SK-N-SH treated with all-trans-retinoic acid at 6 μM for 48 hours (cell line): ENCODE data around the gene LPP.

ENCODE experiments used
- ATAC-seq: fragments of 200-7000 bp; cut with Tn5 transposase; 3 replicates; pipeline ENCODE4 v1.9.1; 2020; ENCODE audit warnings: mild to moderate bottlenecking, moderate library complexity
- ARNTL ChIP-seq: fragments of 450-650 bp; formaldehyde crosslinking; IDR thresholded peaks from 2 replicates; pipeline ENCODE4 v1.5.0; 2020; ENCODE audit warnings: low read depth, mild to moderate bottlenecking, moderate library complexity, borderline replicate concordance
- CREB5 ChIP-seq: fragments of 250-450 bp; sonication (Bioruptor Pico); IDR thresholded peaks from 2 replicates; pipeline ENCODE4 v1.5.1; 2020; ENCODE audit warnings: low read depth, mild to moderate bottlenecking, moderate library complexity
- CSDC2 ChIP-seq: fragments of 250-450 bp; sonication (Bioruptor Pico); IDR thresholded peaks from 2 replicates; pipeline ENCODE4 v1.5.0; 2020; ENCODE audit warnings: mild to moderate bottlenecking, moderate library complexity
- CSRNP3 ChIP-seq: fragments of 250-450 bp; sonication (Bioruptor Pico); IDR thresholded peaks from 2 replicates; pipeline ENCODE4 v1.5.1; 2021; ENCODE audit warnings: mild to moderate bottlenecking, moderate library complexity
- ESRRG ChIP-seq: fragments of 250-450 bp; sonication (Bioruptor Pico); IDR thresholded peaks from 2 replicates; pipeline ENCODE4 v1.6.1; 2021; ENCODE audit warnings: mild to moderate bottlenecking
- GLIS3 ChIP-seq: fragments of 250-450 bp; sonication (Bioruptor Pico); IDR thresholded peaks from 2 replicates; pipeline ENCODE4 v1.5.0; 2020; ENCODE audit warnings: mild to moderate bottlenecking, moderate library complexity
- ISL1 ChIP-seq: fragments of 250-450 bp; sonication (Bioruptor Pico); IDR thresholded peaks from 2 replicates; pipeline ENCODE4 v2.1.2; 2022; ENCODE audit warnings: mild to moderate bottlenecking, moderate library complexity
- OSR1 ChIP-seq: fragments of 250-450 bp; sonication (Bioruptor Pico); IDR thresholded peaks from 2 replicates; pipeline ENCODE4 v1.8.0; 2022; ENCODE audit warnings: moderate library complexity, mild to moderate bottlenecking, inconsistent platforms
- POU6F1 ChIP-seq: fragments of 250-450 bp; sonication (Bioruptor Pico); IDR thresholded peaks from 2 replicates; pipeline ENCODE4 v1.8.0; 2021; ENCODE audit warnings: low read depth, mild to moderate bottlenecking, moderate library complexity, borderline replicate concordance
- PPARA ChIP-seq: fragments of 250-450 bp; sonication (Bioruptor Pico); IDR thresholded peaks from 2 replicates; pipeline ENCODE4 v1.5.0; 2020; ENCODE audit warnings: mild to moderate bottlenecking, borderline replicate concordance
- RARB ChIP-seq: fragments of 250-450 bp; sonication (Bioruptor Pico); IDR thresholded peaks from 2 replicates; pipeline ENCODE4 v1.8.0; 2021; ENCODE audit warnings: mild to moderate bottlenecking, moderate library complexity
- TCF4 ChIP-seq: fragments of 250-450 bp; sonication (Bioruptor Pico); IDR thresholded peaks from 2 replicates; pipeline ENCODE4 v1.8.0; 2021; ENCODE audit warnings: mild to moderate bottlenecking, moderate library complexity, borderline replicate concordance
- TOX ChIP-seq: fragments of 250-450 bp; sonication (Bioruptor Pico); IDR thresholded peaks from 2 replicates; pipeline ENCODE4 v1.8.0; 2021; ENCODE audit warnings: mild to moderate bottlenecking, moderate library complexity, borderline replicate concordance
- ZC3H10 ChIP-seq: fragments of 250-450 bp; sonication (Bioruptor Pico); IDR thresholded peaks from 2 replicates; pipeline ENCODE4 v1.5.1; 2021; ENCODE audit warnings: mild to moderate bottlenecking, moderate library complexity
- ZFP3 ChIP-seq: fragments of 250-450 bp; sonication (Bioruptor Pico); IDR thresholded peaks from 2 replicates; pipeline ENCODE4 v1.5.0; 2020; ENCODE audit warnings: mild to moderate bottlenecking, moderate library complexity
- ZFP30 ChIP-seq: fragments of 450-650 bp; formaldehyde crosslinking; IDR thresholded peaks from 2 replicates; pipeline ENCODE4 v1.5.0; 2022; ENCODE audit warnings: mild to moderate bottlenecking, moderate library complexity
- ZNF565 ChIP-seq: fragments of 450-650 bp; formaldehyde crosslinking; conservative IDR thresholded peaks from 2 replicates; pipeline ENCODE4 v1.5.0; 2020; ENCODE audit warnings: low read depth, mild to moderate bottlenecking, moderate library complexity
- ZNF70 ChIP-seq: fragments of 450-650 bp; formaldehyde crosslinking; IDR thresholded peaks from 2 replicates; pipeline ENCODE4 v1.5.0; 2020; ENCODE audit warnings: mild to moderate bottlenecking, moderate library complexity
- ZNF8 ChIP-seq: fragments of 450-650 bp; formaldehyde crosslinking; IDR thresholded peaks from 2 replicates; pipeline ENCODE4 v1.5.0; 2020; ENCODE audit warnings: mild to moderate bottlenecking, moderate library complexity
- TF ChIP-seq, protein P1 (sequence below): fragments of 250-450 bp; sonication (Bioruptor Pico); IDR thresholded peaks from 2 replicates; pipeline ENCODE4 v1.5.0; 2020; ENCODE audit warnings: mild to moderate bottlenecking, moderate library complexity
- TF ChIP-seq, protein P2 (sequence below): fragments of 250-450 bp; sonication (Bioruptor Pico); IDR thresholded peaks from 2 replicates; pipeline ENCODE4 v1.8.0; 2020; ENCODE audit warnings: mild to moderate bottlenecking, moderate library complexity, borderline replicate concordance

The LPP gene

GRCh38 chr3:188496390-188496789 is 342.4 kb downstream of the LPP start:
- TF ChIP-seq ZFP30 (no peak), ESRRG (CRISPR knock-in tag) (no peak), RARB (CRISPR knock-in tag) (no peak), ZFP3 (CRISPR knock-in tag) (no peak), ZNF70 (no peak), GLIS3 (CRISPR knock-in tag) (no peak), PPARA (CRISPR knock-in tag) (no peak), ZC3H10 (no peak), OSR1 (CRISPR knock-in tag) (no peak), TCF4 (CRISPR knock-in tag) (no peak), ARNTL (no peak), TOX (CRISPR knock-in tag) (no peak), CREB5 (CRISPR knock-in tag) (no peak), ISL1 (CRISPR knock-in tag) (no peak), CSRNP3 (CRISPR knock-in tag) (no peak), ZNF565 (no peak), CSDC2 (CRISPR knock-in tag) (no peak)
- ATAC-seq: peak; percentile 59; the same call in 2 of the 3 replicates

DNA sequence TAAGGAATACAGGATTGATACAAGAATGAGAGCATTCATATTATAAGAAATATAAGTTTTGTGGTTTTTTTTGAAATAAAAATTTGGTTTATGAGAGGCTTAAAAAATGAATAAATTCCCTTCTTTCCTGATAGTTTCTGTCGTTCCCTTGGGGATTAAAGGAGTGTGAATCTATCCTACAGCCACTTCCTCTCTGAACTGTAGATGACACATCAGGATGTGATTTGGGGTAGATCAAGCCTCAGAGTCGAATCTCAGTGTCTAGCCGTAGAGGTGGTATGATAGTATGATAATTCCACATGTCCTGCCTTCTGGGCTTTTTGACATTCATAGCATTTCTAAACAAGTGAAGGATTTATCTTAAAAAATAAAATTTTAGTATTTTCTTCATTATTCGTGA is 343.1 kb downstream of the LPP start:
- peak; percentile 79 for ATAC-seq
- TF ChIP-seq CREB5 (CRISPR knock-in tag) (no peak), TOX (CRISPR knock-in tag) (no peak), POU6F1 (CRISPR knock-in tag) (no peak), ZFP3 (CRISPR knock-in tag) (no peak), OSR1 (CRISPR knock-in tag) (no peak), PPARA (CRISPR knock-in tag) (no peak)

DNA sequence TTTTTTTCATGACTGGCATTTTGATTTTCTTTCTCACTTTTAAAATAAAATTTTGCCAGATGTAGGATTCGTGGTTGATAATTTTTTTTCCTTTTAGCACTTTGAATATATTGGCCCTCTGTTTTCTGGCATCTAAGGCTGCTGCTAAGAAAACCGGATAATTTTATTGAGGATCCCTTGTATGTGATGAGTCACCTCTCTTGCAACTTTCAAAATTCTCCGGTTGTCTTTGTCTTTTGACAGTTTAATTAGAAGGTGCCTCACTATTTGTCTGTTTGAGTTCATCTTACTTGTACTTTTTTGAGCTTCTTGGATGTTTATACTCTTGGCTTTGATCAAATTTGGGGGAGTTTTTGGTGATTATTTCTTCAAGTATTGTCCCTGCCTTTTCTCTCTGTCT is 349.7 kb downstream of the LPP start:
- no peak for ATAC-seq
- TF ChIP-seq PPARA (CRISPR knock-in tag) (no peak), ESRRG (CRISPR knock-in tag) (no peak), ARNTL (no peak), CSRNP3 (CRISPR knock-in tag) (no peak), ISL1 (CRISPR knock-in tag) (no peak), TOX (CRISPR knock-in tag) (no peak), TCF4 (CRISPR knock-in tag) (no peak), ZNF8 (CRISPR knock-in tag) (no peak), RARB (CRISPR knock-in tag) (no peak), GLIS3 (CRISPR knock-in tag) (no peak)

DNA sequence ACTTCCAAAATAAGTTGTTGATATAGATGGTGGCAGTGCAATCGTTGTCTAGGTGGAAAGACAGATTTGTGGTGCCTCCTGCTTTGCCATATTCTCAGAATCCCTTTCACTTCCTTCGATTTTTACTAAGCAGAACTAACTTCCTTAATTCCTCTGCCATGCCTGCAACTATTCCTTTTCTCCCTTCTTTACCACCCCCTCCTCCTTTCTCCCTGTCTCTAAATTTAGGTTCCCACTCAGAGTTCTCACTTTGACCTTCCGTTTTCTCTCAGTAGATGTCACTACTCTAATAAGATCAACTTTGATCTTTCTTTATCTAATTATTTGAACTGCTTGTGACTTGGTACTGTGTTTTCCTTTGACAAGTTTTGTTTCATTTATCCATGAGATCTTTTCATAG is 351.2 kb downstream of the LPP start:
- no peak for ATAC-seq
- TF ChIP-seq CREB5 (CRISPR knock-in tag): no peak
- TF ChIP-seq CSDC2 (CRISPR knock-in tag): no peak
- TF ChIP-seq GLIS3 (CRISPR knock-in tag): no peak
- TF ChIP-seq TCF4 (CRISPR knock-in tag): no peak
- TF ChIP-seq ZC3H10: no peak
- TF ChIP-seq, protein P1, sequence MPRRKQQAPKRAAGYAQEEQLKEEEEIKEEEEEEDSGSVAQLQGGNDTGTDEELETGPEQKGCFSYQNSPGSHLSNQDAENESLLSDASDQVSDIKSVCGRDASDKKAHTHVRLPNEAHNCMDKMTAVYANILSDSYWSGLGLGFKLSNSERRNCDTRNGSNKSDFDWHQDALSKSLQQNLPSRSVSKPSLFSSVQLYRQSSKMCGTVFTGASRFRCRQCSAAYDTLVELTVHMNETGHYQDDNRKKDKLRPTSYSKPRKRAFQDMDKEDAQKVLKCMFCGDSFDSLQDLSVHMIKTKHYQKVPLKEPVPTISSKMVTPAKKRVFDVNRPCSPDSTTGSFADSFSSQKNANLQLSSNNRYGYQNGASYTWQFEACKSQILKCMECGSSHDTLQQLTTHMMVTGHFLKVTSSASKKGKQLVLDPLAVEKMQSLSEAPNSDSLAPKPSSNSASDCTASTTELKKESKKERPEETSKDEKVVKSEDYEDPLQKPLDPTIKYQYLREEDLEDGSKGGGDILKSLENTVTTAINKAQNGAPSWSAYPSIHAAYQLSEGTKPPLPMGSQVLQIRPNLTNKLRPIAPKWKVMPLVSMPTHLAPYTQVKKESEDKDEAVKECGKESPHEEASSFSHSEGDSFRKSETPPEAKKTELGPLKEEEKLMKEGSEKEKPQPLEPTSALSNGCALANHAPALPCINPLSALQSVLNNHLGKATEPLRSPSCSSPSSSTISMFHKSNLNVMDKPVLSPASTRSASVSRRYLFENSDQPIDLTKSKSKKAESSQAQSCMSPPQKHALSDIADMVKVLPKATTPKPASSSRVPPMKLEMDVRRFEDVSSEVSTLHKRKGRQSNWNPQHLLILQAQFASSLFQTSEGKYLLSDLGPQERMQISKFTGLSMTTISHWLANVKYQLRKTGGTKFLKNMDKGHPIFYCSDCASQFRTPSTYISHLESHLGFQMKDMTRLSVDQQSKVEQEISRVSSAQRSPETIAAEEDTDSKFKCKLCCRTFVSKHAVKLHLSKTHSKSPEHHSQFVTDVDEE (CRISPR knock-in tag): no peak
- TF ChIP-seq, protein P2, sequence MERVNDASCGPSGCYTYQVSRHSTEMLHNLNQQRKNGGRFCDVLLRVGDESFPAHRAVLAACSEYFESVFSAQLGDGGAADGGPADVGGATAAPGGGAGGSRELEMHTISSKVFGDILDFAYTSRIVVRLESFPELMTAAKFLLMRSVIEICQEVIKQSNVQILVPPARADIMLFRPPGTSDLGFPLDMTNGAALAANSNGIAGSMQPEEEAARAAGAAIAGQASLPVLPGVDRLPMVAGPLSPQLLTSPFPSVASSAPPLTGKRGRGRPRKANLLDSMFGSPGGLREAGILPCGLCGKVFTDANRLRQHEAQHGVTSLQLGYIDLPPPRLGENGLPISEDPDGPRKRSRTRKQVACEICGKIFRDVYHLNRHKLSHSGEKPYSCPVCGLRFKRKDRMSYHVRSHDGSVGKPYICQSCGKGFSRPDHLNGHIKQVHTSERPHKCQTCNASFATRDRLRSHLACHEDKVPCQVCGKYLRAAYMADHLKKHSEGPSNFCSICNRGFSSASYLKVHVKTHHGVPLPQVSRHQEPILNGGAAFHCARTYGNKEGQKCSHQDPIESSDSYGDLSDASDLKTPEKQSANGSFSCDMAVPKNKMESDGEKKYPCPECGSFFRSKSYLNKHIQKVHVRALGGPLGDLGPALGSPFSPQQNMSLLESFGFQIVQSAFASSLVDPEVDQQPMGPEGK: no peak
- no peak for TF ChIP-seq ZFP30
- no peak for TF ChIP-seq ZNF565
- TF ChIP-seq OSR1 (CRISPR knock-in tag): no peak
- no peak for TF ChIP-seq ZNF70
- no peak for TF ChIP-seq RARB (CRISPR knock-in tag)
- no peak for TF ChIP-seq ARNTL
